OCI-LY1 (cell line): Measurements from ENCODE around the gene HNRNPA0.

Experiments
- EZH2 ChIP-seq: fragments of 200-600 bp; sonication (generic), shearing (Covaris generic); IDR thresholded peaks from 2 replicates; pipeline ENCODE4 v1.8.0; 2017; ENCODE audit warnings: borderline replicate concordance, mixed run types, mild to moderate bottlenecking, antibody characterized with exemption, low read length, moderate library complexity, mixed read lengths
- TF ChIP-seq, protein P1 (sequence below): fragments of 200-600 bp; sonication (generic), shearing (Covaris generic); IDR thresholded peaks from 2 replicates; pipeline ENCODE4 v1.5.1; 2017; ENCODE audit warnings: mild to moderate bottlenecking, antibody characterized with exemption, low read length, moderate library complexity, mixed read lengths

DNA sequence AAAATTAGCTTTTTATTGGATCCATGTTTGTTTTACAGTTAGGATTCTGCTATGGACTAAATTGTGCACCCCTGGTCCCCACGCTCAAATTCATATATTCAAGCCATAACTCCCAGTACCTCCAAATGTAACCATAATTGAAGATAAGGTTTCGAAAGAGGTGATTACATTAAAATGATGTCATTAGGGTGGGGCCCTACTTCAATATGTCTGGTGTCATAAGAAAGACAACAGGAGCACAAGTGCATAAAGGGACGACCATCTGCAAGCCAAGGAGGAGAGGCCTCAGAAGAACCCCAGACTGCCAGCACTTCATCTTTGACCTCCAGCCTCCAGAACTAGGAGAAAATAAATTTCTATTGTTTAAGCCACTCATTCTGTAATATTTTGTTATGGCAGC is 7.4 kb upstream of the HNRNPA0 start:
- TF ChIP-seq, protein P1, sequence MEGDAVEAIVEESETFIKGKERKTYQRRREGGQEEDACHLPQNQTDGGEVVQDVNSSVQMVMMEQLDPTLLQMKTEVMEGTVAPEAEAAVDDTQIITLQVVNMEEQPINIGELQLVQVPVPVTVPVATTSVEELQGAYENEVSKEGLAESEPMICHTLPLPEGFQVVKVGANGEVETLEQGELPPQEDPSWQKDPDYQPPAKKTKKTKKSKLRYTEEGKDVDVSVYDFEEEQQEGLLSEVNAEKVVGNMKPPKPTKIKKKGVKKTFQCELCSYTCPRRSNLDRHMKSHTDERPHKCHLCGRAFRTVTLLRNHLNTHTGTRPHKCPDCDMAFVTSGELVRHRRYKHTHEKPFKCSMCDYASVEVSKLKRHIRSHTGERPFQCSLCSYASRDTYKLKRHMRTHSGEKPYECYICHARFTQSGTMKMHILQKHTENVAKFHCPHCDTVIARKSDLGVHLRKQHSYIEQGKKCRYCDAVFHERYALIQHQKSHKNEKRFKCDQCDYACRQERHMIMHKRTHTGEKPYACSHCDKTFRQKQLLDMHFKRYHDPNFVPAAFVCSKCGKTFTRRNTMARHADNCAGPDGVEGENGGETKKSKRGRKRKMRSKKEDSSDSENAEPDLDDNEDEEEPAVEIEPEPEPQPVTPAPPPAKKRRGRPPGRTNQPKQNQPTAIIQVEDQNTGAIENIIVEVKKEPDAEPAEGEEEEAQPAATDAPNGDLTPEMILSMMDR, result no peak
- TF ChIP-seq EZH2, result no peak
